HG03575 (cell line): ENCODE data around the gene TXNDC5.
A peak's percentile ranks its signal among the peaks of the same experiment; 100 is the strongest.

Experiments
- ATAC-seq: cut with Tn5 transposase; IDR thresholded peaks from one replicate; pipeline ENCODE4 v1.9.1; 2021; ENCODE audit not compliant: unreplicated experiment, insufficient number of reproducible peaks, low FRiP score; ENCODE audit errors: extremely low read depth

Gene TXNDC5

DNA sequence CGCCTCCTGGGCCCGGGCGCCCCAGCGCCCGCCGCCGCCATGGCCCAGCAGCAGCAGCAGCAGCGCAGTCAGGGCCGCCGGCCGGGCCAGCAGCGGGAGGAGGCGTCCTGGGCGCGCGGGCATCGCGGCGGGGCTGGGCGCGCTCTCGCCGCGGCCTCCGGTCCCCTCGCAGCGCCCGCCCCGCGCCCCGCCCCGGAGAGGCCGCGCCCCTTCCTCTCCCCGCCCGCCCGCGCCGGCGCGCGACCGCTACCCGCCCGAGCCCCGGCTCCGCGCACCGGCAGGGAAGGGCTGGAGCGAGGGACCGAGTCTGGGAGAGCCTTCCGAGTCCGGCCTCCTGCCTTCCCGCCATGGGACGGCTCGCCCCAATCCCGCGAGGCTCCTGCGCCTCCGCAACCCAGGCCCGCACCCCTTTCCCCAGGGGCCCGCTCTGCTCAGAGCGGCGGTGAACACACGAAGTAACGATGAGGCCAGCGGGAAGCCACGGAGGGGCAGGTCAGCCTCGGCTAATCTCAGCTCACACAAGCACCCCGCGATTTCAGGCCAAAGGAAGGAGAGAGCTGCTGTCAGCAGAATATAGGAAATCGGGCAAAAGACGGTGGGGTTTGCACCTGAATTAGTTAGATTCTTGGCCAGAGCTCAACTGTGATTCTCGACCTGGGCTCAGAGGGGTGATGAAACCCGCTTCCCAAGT is at the start of gene TXNDC5:
Gene TXNDC5 (minus strand): TSS at position 135 of the 691 bp plus-strand sequence. CDS start 12 bp downstream, at position 123.
- ATAC-seq: no peak

DNA sequence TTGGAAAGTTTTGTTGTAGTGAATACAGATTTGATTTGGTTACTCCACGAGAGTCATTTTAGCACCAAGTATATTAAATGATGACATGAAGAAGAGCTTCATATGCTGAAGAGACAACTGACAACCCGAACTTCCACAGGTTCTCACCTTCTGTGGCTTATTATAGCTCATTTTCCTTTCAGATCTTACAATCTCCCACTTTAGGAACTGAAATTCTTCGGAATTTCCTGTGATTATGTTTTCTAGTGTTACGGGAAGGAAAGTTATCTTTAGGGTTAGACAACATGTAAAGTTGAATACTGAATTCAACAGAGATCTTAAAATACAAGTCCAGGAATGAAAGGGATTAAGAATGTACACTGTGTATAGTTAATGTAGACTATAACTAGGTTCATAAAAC is 49.6 kb upstream of the TXNDC5 start:
- no peak for ATAC-seq

DNA sequence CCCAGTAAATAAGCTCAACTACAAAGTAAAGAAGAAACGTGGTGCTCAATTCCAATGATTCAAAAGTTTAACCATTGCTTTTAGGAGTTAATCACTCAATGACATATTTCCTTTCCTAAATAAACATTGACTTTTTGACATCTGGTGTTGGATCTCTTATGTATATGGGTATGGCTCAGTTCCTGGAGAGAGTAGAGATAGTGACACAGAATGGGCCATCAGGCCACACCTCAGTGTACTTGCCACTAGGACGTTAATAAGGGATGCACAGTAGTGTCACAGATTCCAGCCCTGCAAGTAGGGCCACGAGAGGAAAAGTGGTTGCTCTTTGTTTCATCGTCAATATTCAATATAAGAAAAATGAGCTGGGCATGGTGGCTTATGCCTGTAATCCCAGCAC is 48.9 kb upstream of the TXNDC5 start:
- no peak for ATAC-seq

DNA sequence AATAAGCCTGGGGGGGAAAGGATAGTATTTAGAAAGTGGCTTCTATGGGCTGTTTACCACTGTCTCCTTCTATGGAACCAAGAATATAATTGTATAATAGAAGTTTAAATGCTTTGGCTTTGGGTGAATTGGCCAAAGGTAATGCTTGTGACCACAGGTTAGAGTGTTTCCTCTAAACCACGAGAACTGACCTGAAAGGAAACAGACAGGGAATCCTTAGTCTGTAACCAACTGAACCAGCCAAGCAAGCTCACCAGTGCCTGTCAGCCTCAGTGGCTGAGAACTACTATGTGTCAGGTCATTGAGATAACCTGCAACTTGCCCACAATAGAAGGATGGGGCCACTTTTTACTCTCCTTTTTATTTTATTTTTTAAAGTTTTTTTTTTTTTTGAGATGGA is 47.9 kb upstream of the TXNDC5 start:
- no peak for ATAC-seq

DNA sequence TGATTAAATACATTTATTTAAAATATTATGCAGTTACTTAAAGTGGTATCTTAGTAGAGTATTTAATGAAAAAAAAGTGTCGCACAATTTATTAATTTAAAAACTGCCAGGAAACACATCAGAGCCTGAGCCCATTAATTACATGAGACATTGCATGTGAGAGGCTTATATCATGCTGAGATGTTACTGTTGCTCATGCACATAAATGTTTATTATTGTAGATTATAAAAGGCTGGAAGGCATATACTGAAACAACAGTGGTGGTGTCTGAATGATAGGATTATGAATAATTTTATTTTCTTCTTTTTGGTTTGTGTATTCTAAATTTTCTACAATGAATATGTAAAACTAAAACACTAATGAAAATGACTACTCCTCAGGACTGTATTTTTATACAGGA is 45.7 kb upstream of the TXNDC5 start:
- ATAC-seq: no peak

DNA sequence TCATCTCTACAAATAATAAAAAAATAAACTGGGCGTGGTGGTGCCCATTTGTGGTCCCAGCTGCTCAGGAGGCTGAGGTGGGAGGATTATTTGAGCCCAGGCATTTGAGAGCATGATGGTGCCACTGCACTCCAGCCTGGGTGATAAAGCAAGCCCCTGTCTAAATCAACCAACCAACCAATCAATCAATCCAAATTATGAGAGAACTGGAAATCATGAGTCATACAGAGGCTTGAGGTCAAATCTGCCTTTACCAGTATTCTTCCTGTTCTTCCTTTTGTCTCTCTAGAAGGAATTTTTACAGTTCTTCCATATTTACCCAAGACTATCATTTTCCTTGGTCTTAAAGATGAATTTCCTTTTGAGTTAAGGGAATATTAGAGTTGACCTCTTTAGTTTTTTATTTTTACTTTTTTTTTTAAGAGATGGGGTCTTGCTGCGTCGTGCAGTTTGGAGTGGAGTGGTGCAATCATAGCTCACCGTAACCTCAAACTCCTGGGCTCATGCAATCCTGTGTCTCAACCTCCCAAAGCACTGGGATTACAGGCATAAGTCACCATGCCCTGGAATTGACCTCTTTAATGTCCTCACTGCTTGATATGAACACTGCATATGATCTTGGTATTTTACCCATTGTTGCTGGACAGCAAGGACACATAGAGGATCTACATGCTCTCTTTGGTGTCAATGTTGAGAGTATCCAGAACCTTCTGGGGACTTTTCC is 44.1 kb upstream of the TXNDC5 start:
- ATAC-seq: no peak

DNA sequence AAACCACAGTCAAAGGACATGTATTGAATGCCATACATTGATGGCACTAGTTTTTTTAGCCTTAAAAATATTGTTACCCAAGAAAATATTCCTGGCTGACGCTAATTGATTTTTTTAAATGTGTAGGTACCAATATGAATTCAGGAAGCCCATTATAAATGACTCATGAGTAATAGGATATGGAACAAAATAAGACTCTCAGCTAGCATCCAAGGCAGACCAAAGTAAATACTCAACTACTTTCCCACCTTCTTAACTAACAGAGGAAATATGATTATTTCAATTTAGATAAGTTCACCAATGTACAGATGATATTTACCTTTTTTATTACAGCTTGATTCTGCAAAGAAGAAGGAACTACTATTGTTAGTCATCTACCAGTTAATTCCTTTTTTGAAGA is 43.2 kb upstream of the TXNDC5 start:
- no peak for ATAC-seq

DNA sequence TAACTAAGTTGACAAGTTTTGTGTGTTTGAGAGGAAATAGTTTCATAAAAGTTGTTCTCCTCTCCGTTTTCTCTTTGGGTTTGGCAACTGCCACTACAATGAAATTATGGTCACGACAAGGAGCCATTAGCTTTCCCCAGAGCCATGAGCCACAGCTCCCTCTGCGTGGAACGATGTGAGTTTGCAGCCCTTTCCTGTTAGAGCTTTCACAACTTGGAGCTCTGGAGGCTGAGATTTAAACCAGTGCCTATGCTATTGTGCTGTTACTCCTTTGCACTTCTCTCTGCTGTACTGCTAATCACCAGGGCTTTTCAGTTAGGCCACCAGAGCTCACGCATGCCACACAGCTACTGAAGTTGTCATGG is 29.3 kb upstream of the TXNDC5 start:
- no peak for ATAC-seq

DNA sequence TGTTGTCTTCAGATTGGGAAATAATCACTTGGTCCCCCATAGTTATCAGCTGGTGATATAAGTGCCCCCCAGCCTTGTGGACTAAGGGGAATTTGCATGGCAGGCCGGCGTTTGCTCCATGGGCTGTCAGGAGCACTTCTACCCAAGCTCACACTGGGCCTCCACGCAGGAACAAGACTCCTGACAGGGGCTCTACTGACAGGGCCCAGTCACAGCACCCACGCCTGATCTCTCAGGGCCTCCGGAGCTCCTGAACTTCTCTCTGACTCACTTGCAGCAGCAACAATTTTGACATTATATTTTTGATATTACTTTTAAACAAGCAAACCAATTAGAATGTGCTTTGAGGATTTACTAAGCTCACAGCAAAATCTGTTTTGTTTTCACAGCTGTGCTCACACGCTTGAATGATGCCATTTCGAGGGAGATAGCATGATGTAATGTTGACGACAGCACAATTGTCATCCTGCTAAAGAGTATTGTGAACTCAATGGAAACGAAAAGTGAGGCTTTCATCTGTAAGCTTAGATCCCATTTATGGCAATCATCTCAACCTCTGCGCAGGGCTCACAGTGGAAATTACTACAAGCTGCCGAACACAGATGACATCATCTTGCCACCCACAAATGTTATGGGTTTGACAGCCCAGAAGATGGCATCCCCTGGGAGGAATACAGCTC is 28.7 kb upstream of the TXNDC5 start:
- ATAC-seq: no peak

DNA sequence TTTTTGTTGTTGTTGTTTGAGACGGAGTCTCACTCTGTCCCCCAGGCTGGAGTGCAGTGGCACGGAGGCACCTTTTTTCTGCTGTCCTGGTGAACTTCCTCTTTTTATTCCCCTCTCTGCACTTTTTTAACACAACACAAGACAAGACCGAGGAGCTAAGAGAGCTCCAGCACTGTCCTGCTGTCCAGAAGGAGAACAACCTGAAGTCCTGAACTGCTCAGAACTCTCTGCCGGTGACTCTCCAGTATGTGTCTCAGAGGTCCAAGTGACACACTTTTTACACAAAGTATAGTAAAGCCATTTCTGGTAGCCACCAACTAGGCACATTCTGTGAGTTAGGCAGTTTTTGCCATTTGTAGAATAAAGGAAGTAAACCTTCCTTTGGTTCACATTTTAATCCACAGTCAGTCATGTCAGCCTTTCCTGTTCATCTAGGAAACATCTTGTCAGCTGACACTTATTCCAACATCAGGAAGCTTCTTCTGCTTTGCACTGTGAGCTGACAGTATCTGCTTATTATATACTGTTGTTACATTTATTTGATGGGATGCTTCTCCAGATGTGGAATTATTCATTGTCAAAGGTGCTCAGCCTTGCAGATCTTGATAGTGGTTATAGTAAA is 28.1 kb upstream of the TXNDC5 start:
- ATAC-seq: no peak

DNA sequence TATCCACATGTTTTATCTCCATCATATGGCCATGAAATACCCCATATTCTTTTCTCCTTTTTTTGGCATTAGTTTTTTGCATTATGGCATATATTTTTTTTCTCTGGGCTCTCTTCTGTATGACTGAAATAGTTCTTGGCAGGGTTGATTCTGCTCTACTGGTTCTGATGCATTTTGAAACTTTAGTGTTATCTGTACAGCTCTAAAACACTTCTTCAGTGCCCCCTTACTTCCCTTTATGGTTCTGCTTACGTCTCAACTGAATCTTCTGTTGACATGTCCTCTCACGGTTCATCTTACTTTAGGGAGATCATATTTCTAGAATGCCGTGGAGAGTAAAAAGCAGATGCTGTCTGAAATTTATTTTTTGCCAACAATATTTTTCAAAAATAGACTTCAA is 23.2 kb upstream of the TXNDC5 start:
- ATAC-seq: peak; percentile 92

DNA sequence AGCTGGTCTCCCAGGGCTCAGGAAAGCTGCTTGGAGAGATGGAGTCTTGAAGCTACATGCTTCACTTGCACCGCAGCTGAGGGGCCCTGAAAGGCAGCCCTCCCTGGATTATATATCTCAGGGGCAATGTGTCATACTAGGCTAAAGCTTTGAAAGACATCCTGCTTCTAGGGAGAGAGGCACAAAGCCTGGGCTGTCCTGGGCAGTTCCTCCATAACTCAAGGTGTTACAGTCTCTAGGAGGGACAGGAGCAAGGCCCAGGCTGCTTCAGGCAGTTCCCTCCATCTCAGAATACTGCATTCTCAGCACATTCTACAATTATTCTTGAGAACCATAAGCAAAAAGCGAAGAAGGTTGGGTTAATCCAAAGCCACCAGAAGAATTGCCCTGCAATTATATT is 22.0 kb upstream of the TXNDC5 start:
- ATAC-seq: no peak

DNA sequence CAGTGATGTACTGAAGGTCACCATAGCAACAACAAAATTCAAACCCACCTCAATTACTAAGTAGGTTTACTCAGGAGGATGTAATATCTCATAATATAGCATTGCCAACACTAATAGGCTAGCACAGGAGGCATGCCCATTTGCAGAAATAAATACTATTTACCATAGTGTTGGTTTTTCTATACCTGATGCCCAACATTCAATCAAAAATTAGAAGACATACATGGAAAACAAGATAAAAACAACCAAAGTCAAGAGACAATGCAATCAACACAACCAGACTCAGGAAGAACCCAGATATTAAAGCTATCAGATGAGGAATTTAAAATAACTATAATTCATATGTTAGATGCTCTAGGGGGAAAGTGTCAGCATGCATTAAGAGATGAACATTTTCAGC is 14.3 kb upstream of the TXNDC5 start:
- ATAC-seq: no peak

DNA sequence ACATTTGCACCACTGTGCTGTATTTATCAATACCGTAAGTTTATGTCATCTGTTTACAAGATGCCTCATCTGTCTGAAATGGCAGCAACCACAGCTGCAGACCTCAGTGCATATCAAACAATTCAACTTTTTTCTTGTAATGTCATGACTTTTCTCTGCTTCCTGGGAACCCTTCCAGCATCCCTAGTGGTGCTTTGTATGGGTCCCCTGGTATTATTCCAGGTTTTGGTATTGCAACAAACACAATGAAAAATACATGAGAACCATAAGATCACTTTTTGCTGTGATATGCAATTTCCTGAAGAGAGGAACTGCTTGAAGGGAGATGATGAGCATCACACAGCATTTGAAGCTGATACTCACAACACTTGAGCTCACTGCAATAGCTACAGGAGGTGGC is 12.0 kb upstream of the TXNDC5 start:
- no peak for ATAC-seq

DNA sequence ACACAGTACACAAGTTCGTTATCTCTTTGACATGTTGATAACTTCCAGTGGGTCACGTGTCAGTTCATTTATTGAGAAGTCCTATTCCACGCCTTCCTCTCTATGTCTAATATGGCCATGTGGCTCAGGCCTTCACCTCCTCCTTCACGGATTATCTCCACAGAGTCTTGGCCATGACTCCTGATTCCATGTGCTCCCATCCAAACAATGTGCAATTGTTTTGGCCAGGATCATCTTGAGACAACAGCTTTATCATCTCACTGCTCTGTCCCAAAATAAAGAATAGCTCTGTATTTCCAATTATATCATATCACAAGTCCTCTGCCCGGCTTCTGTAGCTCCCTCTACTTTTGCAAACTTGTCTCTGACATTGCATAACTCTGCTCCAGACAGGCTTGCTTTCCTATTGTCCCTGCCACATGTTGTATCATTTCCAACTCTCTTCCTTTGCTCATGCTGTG is 11.1 kb upstream of the TXNDC5 start:
- no peak for ATAC-seq

DNA sequence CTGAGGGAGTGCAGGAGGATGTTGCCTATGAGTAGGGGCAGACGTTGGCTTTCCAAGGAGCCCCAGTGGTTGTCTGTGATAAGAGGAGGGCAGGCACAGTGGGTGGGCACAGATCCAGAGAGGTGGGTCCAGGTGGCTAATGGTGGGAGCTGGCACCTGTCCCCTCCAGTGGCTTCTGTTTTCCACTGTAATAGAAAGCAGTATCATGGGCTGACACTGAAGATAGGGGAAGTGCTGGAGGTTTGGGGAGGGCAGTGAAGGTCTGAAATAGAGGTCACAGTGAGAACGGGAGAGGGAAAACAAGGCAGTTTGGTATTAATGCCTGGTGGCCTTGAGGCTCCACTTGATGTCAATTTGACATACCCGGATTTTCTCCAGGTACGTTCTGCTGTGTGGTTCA is 10.5 kb upstream of the TXNDC5 start:
- ATAC-seq: no peak

DNA sequence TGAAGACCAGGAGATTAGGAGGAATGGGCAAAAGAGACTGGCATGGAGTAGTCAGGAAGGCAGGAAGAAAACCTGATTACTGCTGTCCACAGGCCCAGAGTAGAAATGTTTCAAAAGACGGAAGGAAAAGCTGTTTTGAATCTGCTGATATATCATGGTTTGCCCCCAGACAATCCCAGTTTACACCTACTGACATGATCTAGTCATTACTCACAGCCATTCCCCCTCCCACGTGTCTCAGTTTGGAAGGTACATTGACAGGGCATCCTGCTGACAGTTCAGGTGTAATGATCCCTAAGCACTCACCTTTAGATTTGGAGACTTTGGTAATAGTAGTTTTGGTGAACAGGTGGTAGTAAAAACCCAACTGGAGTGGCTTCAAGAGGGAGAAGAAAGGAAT is 9.8 kb upstream of the TXNDC5 start:
- no peak for ATAC-seq

DNA sequence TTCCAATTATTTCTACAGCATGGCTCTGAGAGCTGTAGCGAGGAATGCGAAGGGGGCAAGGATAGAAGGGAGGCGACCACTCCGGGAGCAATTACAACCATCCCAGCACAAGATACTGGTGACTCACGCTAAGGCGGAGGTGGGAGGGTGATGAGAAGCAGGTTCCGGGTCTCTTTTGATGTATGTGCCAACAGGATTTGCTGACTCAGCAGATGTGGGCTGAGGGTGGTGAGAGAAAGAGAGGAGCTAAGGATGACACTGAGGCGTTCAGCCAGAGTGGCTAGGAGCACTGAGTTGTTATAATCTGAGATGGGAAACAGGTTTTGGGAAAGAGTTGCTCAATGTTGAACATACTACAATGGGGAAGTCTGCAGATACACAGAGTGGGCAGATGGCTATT is 9.3 kb upstream of the TXNDC5 start:
- no peak for ATAC-seq

DNA sequence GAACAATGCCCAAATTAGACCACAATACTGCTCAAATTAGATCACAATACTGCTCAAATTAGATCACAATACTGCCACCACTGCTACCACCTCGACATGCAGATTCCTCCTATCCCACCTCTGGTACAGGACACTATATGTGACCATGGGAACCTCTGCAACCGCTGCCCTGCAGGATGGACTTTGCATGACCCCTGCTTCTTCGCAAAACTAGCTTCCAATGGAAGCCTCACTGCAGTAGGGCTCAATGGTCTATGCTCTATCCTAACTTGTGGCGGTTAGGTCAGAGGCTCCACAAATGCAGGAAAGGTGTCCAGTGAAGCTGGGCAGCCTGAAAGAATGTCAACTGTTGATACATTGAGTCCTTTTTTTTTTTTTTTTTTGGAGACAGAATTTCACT is 7.8 kb upstream of the TXNDC5 start:
- no peak for ATAC-seq

DNA sequence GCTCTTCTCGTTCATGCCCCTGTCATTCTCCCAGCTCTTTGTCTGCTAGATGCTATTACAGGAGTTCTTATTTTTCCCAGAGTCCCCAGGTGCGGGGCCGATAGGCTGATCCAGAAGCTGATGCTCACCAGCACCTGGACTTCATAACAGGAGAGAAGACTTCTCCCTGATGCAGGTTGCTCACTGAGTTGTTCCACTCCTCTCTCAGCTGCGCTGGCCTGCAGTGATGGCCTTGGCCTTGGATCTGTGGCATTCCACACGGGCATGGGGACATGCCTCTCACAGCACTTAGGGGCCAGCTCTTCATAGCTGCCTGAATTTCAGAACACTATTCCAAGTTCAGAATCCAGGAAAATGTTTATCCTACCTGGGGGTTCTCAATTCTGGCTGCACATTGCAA is 7.1 kb upstream of the TXNDC5 start:
- ATAC-seq: no peak
